ENCODE data around the gene ACVR1. TPM values are rescaled to one million over a fixed set of nuclear protein-coding genes. Genes with fewer than 3 reads are reported as not detected.

ACVR1 gene
- total RNA-seq, 1 donor from 2014 or later: 6.9 TPM

DNA sequence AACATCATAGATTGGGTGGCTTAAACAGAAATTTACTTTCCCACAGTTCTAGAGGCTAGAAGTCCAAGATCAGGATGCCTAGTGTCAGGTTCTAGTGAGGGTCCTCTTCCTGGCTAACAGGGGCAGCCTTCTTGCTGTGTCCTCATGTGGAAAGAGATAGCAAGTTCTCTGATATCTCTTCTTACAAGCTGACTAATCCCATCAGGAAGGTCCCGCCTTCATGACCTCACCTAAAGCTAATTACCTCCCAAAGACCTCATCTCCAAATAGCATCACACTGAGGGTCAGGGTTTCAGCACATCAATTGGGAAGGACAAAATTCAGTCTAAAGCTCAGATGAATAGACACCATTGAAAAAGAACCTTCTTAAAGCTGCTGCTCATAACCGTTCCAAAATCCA, 22.9 kb downstream of the ACVR1 start:
- Histone ChIP-seq H3K4me3 (no peak overlapping the region), H3K4me1 (peaks cover 0 to 5% of the 10 kb centered on the region in 2 donors), H3K27ac (no peak overlapping the region), H3K27me3 (no peaks in the 10 kb centered on the region), H3K36me3 (peaks cover 0 to 3% of the 10 kb centered on the region in 2 donors), H3K9me3 (no peaks in the 10 kb centered on the region)
- TF ChIP-seq, protein P1, sequence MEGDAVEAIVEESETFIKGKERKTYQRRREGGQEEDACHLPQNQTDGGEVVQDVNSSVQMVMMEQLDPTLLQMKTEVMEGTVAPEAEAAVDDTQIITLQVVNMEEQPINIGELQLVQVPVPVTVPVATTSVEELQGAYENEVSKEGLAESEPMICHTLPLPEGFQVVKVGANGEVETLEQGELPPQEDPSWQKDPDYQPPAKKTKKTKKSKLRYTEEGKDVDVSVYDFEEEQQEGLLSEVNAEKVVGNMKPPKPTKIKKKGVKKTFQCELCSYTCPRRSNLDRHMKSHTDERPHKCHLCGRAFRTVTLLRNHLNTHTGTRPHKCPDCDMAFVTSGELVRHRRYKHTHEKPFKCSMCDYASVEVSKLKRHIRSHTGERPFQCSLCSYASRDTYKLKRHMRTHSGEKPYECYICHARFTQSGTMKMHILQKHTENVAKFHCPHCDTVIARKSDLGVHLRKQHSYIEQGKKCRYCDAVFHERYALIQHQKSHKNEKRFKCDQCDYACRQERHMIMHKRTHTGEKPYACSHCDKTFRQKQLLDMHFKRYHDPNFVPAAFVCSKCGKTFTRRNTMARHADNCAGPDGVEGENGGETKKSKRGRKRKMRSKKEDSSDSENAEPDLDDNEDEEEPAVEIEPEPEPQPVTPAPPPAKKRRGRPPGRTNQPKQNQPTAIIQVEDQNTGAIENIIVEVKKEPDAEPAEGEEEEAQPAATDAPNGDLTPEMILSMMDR (IDR thresholded peaks at IDR 0.05): no peak
- intact Hi-C loops (cut with DNase I): no loop called here
- no peak for DNase-seq (ENCODE audit: low spot score in 2 of 2)

DNA sequence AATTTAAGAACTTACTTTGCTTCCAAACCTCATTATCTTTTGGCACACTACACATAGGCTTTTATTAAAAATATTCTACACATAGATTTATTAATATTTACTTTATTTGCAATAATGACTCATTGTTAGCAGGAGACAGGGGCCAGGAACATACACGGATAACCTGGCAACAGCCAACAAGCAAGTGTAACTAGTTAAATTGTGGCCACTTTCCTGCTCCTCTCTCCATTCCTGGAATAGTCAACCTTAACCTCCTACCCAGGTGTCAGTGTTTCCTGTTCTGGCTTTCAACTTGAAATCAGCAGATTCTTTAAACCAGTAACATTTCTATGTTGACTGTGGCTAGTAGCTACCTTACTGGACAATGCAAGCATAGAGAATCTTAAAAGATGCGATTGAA, 26.5 kb downstream of the ACVR1 start:
- no peak for DNase-seq (ENCODE audit: low spot score in 2 of 2)
- no peaks in the 10 kb centered on the region for H3K9me3 ChIP-seq
- TF ChIP-seq, protein P1 (IDR thresholded peaks at IDR 0.05): no peak
- H3K4me1 ChIP-seq: peaks cover 0 to 5% of the 10 kb centered on the region in 2 donors
- H3K27ac ChIP-seq: no peak overlapping the region
- no peak overlapping the region for H3K4me3 ChIP-seq
- no peaks in the 10 kb centered on the region for H3K36me3 ChIP-seq
- no peaks in the 10 kb centered on the region for H3K27me3 ChIP-seq
- intact Hi-C loops (cut with DNase I): no loop called here

DNA sequence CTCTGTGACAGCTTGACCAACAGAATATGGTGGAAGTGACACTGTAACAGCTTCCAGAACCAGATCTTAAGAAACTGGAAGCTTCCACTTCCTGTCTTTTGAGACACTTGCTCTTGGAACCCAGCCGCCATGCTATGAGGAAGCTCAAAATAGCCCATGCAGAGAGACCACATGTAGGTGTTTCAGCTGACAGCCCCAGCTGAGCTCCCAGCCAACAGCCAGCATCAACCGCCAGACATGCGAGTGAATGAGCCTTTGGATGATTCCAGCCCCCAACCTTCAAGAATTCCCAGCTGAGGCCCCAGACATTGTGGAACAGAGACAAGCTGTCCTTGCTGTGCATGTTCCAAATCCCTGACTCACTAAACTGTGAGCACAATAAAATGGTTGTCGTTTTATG, 27.9 kb downstream of the ACVR1 start:
- no peak overlapping the region for H3K4me3 ChIP-seq
- no peak overlapping the region for H3K27ac ChIP-seq
- TF ChIP-seq, protein P1 (IDR thresholded peaks at IDR 0.05): no peak
- no peak for DNase-seq (ENCODE audit: low spot score in 2 of 2)
- peaks cover 3 to 5% of the 10 kb centered on the region in 2 donors for H3K4me1 ChIP-seq
- H3K27me3 ChIP-seq: no peaks in the 10 kb centered on the region
- H3K9me3 ChIP-seq: no peaks in the 10 kb centered on the region
- no peaks in the 10 kb centered on the region for H3K36me3 ChIP-seq
- intact Hi-C loops (cut with DNase I): no loop called here

DNA sequence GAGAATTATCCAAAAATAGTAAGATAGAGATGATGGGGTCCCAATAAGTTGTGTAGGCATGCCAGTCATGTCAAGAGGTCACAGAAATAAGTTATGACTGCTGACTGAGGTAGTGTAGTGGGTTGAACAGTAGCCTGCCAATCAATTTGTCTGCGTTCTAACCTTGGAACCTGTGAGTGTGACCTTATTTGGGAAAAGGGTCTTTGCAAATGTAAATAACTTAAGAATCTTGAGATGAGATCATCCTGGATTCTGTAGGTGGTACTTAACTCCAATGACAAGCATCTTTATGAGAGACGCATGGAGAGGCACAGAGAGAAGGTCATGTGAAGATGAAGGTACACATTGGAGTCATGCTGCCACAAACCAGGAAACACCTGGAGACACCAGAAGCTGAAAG, 31.0 kb downstream of the ACVR1 start:
- Histone ChIP-seq H3K4me3 (no peak overlapping the region), H3K27ac (no peak overlapping the region), H3K9me3 (no peaks in the 10 kb centered on the region), H3K27me3 (no peaks in the 10 kb centered on the region), H3K36me3 (no peaks in the 10 kb centered on the region), H3K4me1 (peaks cover 3 to 28% of the 10 kb centered on the region in 2 donors)
- TF ChIP-seq, protein P1 (IDR thresholded peaks at IDR 0.05): no peak
- DNase-seq (ENCODE audit: low spot score in 2 of 2): no peak
- intact Hi-C loops (cut with DNase I): no loop called here

DNA sequence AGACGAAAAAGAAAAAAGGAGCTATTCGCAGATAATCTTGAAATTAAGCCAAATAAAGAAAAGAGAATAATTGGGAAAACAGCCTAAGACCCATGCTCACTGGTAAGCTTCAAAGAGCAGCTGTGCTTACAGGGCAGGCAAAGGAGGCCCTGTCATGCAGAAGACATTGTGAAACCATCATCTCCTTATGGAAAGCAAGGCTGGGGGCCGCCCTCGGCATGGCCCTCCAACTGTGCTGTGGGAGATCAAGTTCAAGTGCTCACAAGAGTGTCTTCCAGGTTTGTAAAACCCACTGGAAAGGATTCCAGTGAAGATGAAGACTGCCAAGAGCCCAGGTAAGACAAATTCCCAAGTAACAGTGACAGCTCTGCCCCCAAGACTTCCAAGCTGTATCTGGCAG, 32.2 kb downstream of the ACVR1 start:
- Histone ChIP-seq H3K27me3 (no peaks in the 10 kb centered on the region), H3K4me3 (no peak overlapping the region), H3K27ac (peak overlapping the region in 1 of 2 donors; percentile 21), H3K4me1 (peaks cover 3 to 34% of the 10 kb centered on the region in 2 donors), H3K36me3 (no peaks in the 10 kb centered on the region), H3K9me3 (no peaks in the 10 kb centered on the region)
- intact Hi-C loops (cut with DNase I): no loop called here
- TF ChIP-seq, protein P1 (IDR thresholded peaks at IDR 0.05): no peak
- DNase-seq (ENCODE audit: low spot score in 2 of 2): no peak

DNA sequence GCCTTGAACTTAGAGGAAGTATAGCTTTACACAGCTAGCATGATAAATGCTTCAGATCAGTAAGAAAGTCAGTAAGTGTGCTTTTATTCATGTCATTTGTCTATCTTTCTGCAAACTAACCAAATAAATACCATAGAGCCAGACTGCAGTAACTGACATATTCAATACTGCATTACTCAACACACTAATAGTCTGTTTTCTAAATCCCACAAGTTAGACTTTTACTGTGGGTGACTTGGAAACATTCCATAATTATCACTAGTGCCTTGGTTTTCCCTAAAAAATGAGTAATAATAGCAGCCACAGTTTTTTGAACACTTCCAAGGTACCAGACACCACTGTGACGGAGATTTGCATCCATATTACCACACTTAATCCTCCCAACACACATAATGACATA, 33.0 kb downstream of the ACVR1 start:
- DNase-seq (ENCODE audit: low spot score in 2 of 2): no peak
- TF ChIP-seq, protein P1 (IDR thresholded peaks at IDR 0.05): no peak
- Histone ChIP-seq H3K4me1 (peaks cover 3 to 40% of the 10 kb centered on the region in 2 donors), H3K4me3 (no peak overlapping the region), H3K9me3 (no peaks in the 10 kb centered on the region), H3K27me3 (no peaks in the 10 kb centered on the region), H3K36me3 (no peaks in the 10 kb centered on the region), H3K27ac (peak overlapping the region; percentile 21 to 46)
- intact Hi-C loops (cut with DNase I): no loop called here
